IMR-90 (cell line): Measurements from ENCODE around the gene CRYGN. TPM values are rescaled to one million over a fixed set of nuclear protein-coding genes. Genes with fewer than 3 reads are reported as not detected.

Experiments
- ATAC-seq: fragments of 200-7000 bp; cut with Tn5 transposase; 2 replicates; pipeline ENCODE4 v1.9.1; 2020; ENCODE audit warnings: low read depth, mild to moderate bottlenecking, moderate library complexity
- BruUV-seq: library from RNA; stranded (reverse); fragments of 400-500 nt; replicated peaks from 2 replicates; lab custom pipeline; 2021; lab: Mats Ljungman, UMichigan
- CTCF ChIA-PET: fragments of 300-600 bp; formaldehyde crosslinking; extraction: SDS; loops from one replicate; lab custom pipeline; 2021; ENCODE audit warnings: antibody characterized with exemption; lab: Yijun Ruan, JAX
- POLR2A ChIA-PET: fragments of 300-600 bp; sonication (Branson Sonifier 250); formaldehyde crosslinking; loops from one replicate; lab custom pipeline; 2022; ENCODE audit warnings: antibody characterized with exemption; ENCODE audit not compliant: unreplicated experiment; lab: Charles Lee
- DNase-seq: peaks from one replicate; pipeline ENCODE4 v3.0.0; 2013
- H2AFZ ChIP-seq: replicated peaks from 2 replicates; pipeline ENCODE3; 2013; ENCODE audit warnings: low read length, mild to moderate bottlenecking; ENCODE audit not compliant: poor library complexity
- H2AK5ac ChIP-seq: 2 replicates; pipeline ENCODE4 v1.6.1; 2013; ENCODE audit warnings: low read depth, low read length, inconsistent platforms
- H2AK9ac ChIP-seq: replicated peaks from 2 replicates; pipeline ENCODE3; 2013; ENCODE audit warnings: mild to moderate bottlenecking, low read depth, low read length, moderate library complexity; ENCODE audit not compliant: poor library complexity
- H2BK120ac ChIP-seq: 2 replicates; pipeline ENCODE4 v1.6.1; 2013; ENCODE audit warnings: low read depth, low read length, inconsistent platforms
- H2BK15ac ChIP-seq: 3 replicates; pipeline ENCODE4 v1.6.1; 2013; ENCODE audit warnings: low read depth, low read length, inconsistent platforms
- H2BK20ac ChIP-seq: 2 replicates; pipeline ENCODE4 v1.6.1; 2013; ENCODE audit warnings: low read depth, mild to moderate bottlenecking, inconsistent platforms, low read length, moderate library complexity
- H2BK5ac ChIP-seq: 2 replicates; pipeline ENCODE4 v1.6.1; 2013; ENCODE audit warnings: mild to moderate bottlenecking, low read depth, low read length, inconsistent platforms; ENCODE audit not compliant: poor library complexity, severe bottlenecking
- H3K14ac ChIP-seq: replicated peaks from 2 replicates; pipeline ENCODE4 v1.6.1; 2013; ENCODE audit warnings: low read depth, low read length, inconsistent platforms
- H3K18ac ChIP-seq: 2 replicates; pipeline ENCODE4 v1.6.1; 2013; ENCODE audit warnings: low read depth, low read length, control low read depth
- H3K23ac ChIP-seq: 2 replicates; pipeline ENCODE4 v1.6.1; 2013; ENCODE audit warnings: low read depth, low read length, inconsistent platforms
- H3K27ac ChIP-seq: 2 replicates; pipeline ENCODE4 v1.5.1; 2013; ENCODE audit warnings: mild to moderate bottlenecking, control low read depth, low read length; ENCODE audit not compliant: insufficient read depth
- H3K27me3 ChIP-seq: 2 replicates; pipeline ENCODE4 v1.6.1; 2013; ENCODE audit warnings: low read length; ENCODE audit not compliant: control insufficient read depth, insufficient read depth
- H3K36me3 ChIP-seq: 2 replicates; pipeline ENCODE4 v1.6.1; 2013; ENCODE audit warnings: low read length, mixed read lengths; ENCODE audit not compliant: control insufficient read depth, insufficient read depth
- H3K4ac ChIP-seq: 2 replicates; pipeline ENCODE4 v1.6.1; 2013; ENCODE audit warnings: low read depth, low read length, inconsistent platforms
- H3K4me1 ChIP-seq: 2 replicates; pipeline ENCODE4 v1.6.1; 2013; ENCODE audit warnings: low read length, mixed read lengths; ENCODE audit not compliant: control insufficient read depth, insufficient read depth
- H3K4me2 ChIP-seq: 2 replicates; pipeline ENCODE4 v1.6.1; 2013; ENCODE audit warnings: low read depth, mild to moderate bottlenecking, control low read depth, low read length, moderate library complexity
- H3K4me3 ChIP-seq: 2 replicates; pipeline ENCODE4 v1.5.1; 2013; ENCODE audit warnings: low read depth, mild to moderate bottlenecking, control low read depth, low read length, moderate library complexity; ENCODE audit not compliant: insufficient read depth
- H3K56ac ChIP-seq: 2 replicates; pipeline ENCODE4 v1.6.1; 2013; ENCODE audit warnings: low read length, inconsistent platforms; ENCODE audit not compliant: insufficient read depth; ENCODE audit errors: extremely low read depth
- H3K79me1 ChIP-seq, 2 experiments: 2 replicates each; pipeline ENCODE4 v1.6.1; 2013; ENCODE audit warnings: low read length in 2 of 2, inconsistent platforms in 1 of 2, low read depth in 1 of 2
- H3K9ac ChIP-seq: 2 replicates; pipeline ENCODE4 v1.6.1; 2013; ENCODE audit warnings: low read depth, low read length, control low read depth
- H3K9me1 ChIP-seq: 2 replicates; pipeline ENCODE4 v1.6.1; 2013; ENCODE audit warnings: low read length, inconsistent platforms; ENCODE audit not compliant: insufficient read depth
- H3K9me3 ChIP-seq: 2 replicates; pipeline ENCODE4 v1.6.1; 2013; ENCODE audit warnings: low read length; ENCODE audit not compliant: control insufficient read depth, insufficient read depth
- H4K20me1 ChIP-seq: 2 replicates; pipeline ENCODE4 v1.6.1; 2013; ENCODE audit warnings: low read length, inconsistent platforms; ENCODE audit not compliant: insufficient read depth
- H4K5ac ChIP-seq: 2 replicates; pipeline ENCODE4 v1.6.1; 2013; ENCODE audit warnings: mild to moderate bottlenecking, low read depth, low read length, control low read depth
- H4K8ac ChIP-seq, 2 experiments: 2 replicates each; pipeline ENCODE4 v1.6.1; 2013; ENCODE audit warnings: low read depth in 2 of 2, low read length in 2 of 2, control low read depth in 1 of 2, inconsistent platforms in 1 of 2
- H4K91ac ChIP-seq: 2 replicates; pipeline ENCODE4 v1.6.1; 2013; ENCODE audit warnings: low read depth, low read length, inconsistent platforms; ENCODE audit not compliant: insufficient read depth
- BHLHE40 ChIP-seq: fragments of 150-350 bp; IDR thresholded peaks from 2 replicates; pipeline ENCODE4 v1.6.1; 2016; ENCODE audit warnings: mild to moderate bottlenecking, low read depth, low read length
- CEBPB ChIP-seq: IDR thresholded peaks from 2 replicates; pipeline ENCODE4 v1.6.1; 2012; ENCODE audit warnings: low read depth, low read length, improper control_type of control experiment
- CHD1 ChIP-seq: IDR thresholded peaks from 2 replicates; pipeline ENCODE4 v1.6.1; 2012; ENCODE audit warnings: low read depth, low read length, improper control_type of control experiment
- CTCF ChIP-seq: conservative IDR thresholded peaks from 2 replicates; pipeline ENCODE4 v1.5.1; 2012; ENCODE audit warnings: mild to moderate bottlenecking, low read depth, low read length, improper control_type of control experiment
- ELK1 ChIP-seq: fragments of 150-350 bp; IDR thresholded peaks from 2 replicates; pipeline ENCODE4 v1.6.1; 2016; ENCODE audit warnings: low read depth, mild to moderate bottlenecking, low read length, moderate library complexity, borderline replicate concordance
- FOS ChIP-seq: fragments of 150-350 bp; IDR thresholded peaks from 2 replicates; pipeline ENCODE4 v1.6.1; 2016; ENCODE audit warnings: low read depth, low read length
- MAFK ChIP-seq: IDR thresholded peaks from 2 replicates; pipeline ENCODE4 v1.6.1; 2012; ENCODE audit warnings: low read depth, low read length, improper control_type of control experiment
- MAZ ChIP-seq: IDR thresholded peaks from 2 replicates; pipeline ENCODE4 v1.6.1; 2012; ENCODE audit warnings: low read depth, mild to moderate bottlenecking, low read length, improper control_type of control experiment, moderate library complexity, borderline replicate concordance
- MXI1 ChIP-seq: IDR thresholded peaks from 2 replicates; pipeline ENCODE4 v1.6.1; 2012; ENCODE audit warnings: low read depth, mild to moderate bottlenecking, low read length, moderate library complexity, borderline replicate concordance
- NFE2L2 ChIP-seq: fragments of 150-350 bp; IDR thresholded peaks from 2 replicates; pipeline ENCODE4 v1.6.1; 2016; ENCODE audit warnings: low read depth, mild to moderate bottlenecking, low read length
- POLR2A ChIP-seq: IDR thresholded peaks from 2 replicates; pipeline ENCODE4 v1.6.1; 2012; ENCODE audit warnings: mild to moderate bottlenecking, low read depth, low read length
- RAD21 ChIP-seq: IDR thresholded peaks from 2 replicates; pipeline ENCODE4 v1.6.1; 2012; ENCODE audit warnings: low read length, improper control_type of control experiment
- RCOR1 ChIP-seq: IDR thresholded peaks from 2 replicates; pipeline ENCODE4 v1.6.1; 2012; ENCODE audit warnings: mild to moderate bottlenecking, low read length, improper control_type of control experiment; ENCODE audit not compliant: insufficient replicate concordance
- RFX5 ChIP-seq: IDR thresholded peaks from 2 replicates; pipeline ENCODE4 v1.8.0; 2012; ENCODE audit warnings: low read depth, mild to moderate bottlenecking, low read length, moderate library complexity
- SMC3 ChIP-seq: fragments of 150-350 bp; IDR thresholded peaks from 2 replicates; pipeline ENCODE4 v1.6.1; 2016; ENCODE audit warnings: low read depth, mild to moderate bottlenecking, antibody characterized with exemption, low read length, moderate library complexity
- USF2 ChIP-seq: fragments of 150-350 bp; IDR thresholded peaks from 2 replicates; pipeline ENCODE4 v1.6.1; 2017; ENCODE audit warnings: mild to moderate bottlenecking, antibody characterized with exemption, low read length, low read depth
- WGBS, 2 experiments: methylation state at CpG; one replicate each; pipeline versions ENCODE4 v1.1.5 to v1.1.7; 2013; ENCODE audit warnings: missing lambda C conversion rate in 2 of 2; ENCODE audit not compliant: insufficient read length in 1 of 2; ENCODE audit errors: extremely low coverage in 2 of 2; 5-methylcytosine and 5-hydroxymethylcytosine counted together
- dilution Hi-C: fragments of 300-500 bp; cut with HindIII; formaldehyde crosslinking; loops from one replicate; pipeline ENCODE4 v1.14.3; 2018; ENCODE audit warnings: low sequenced_read_pairs; ENCODE audit not compliant: unreplicated experiment
- in situ Hi-C: fragments of 300-500 bp; cut with MboI; formaldehyde crosslinking; loops from 3 replicates; pipeline ENCODE4 v1.14.3; 2019; ENCODE audit warnings: low sequenced_read_pairs, inconsistent platforms, mixed read lengths
- intact Hi-C: fragments of 100-400 bp; cut with micrococcal nuclease; formaldehyde crosslinking; loops from 2 replicates; pipeline ENCODE4 v1.10.0; 2022
- polyA plus RNA-seq, 3 experiments: library from polyadenylated mRNA; depleted of rRNA; stranded (reverse); fragments of >200 nt; gene quantifications; 2 replicates each; pipeline ENCODE4 v1.2.3, GENCODE V29; 2012; ENCODE audit warnings: low replicate concordance in 1 of 3
- total RNA-seq: library from RNA; depleted of rRNA; stranded (reverse); fragments of >200 nt; gene quantifications from 2 replicates; pipeline ENCODE4 v1.2.3, GENCODE V29; 2012

CRYGN gene
- total and polyA plus RNA-seq, 2 of the 4 experiments (the other 2 are of a cell fraction): not detected

GRCh38 chr7:151383638-151384351 lies 56.1 kb downstream of the CRYGN start:
- Histone ChIP-seq H3K36me3 (no peaks in the 10 kb centered on the region; the same call in 1 of the 2 replicates), H3K4me2 (no peak overlapping the region), H2BK120ac (no peak overlapping the region), H4K8ac (no peak overlapping the region), H3K18ac (no peak overlapping the region), H2AFZ (no peak overlapping the region), H2BK20ac (no peak overlapping the region), H2BK5ac (no peak overlapping the region), H2AK5ac (no peak overlapping the region), H3K4ac (no peak overlapping the region), H2AK9ac (no peak overlapping the region), H3K14ac (no peak overlapping the region), H2BK15ac (no peak overlapping the region), H3K23ac (no peak overlapping the region), H3K27me3 (peaks cover 48% of the 10 kb centered on the region), H3K56ac (no peak overlapping the region), H3K9me3 (peaks cover 6% of the 10 kb centered on the region), H4K91ac (no peak overlapping the region), H3K4me3 (no peak overlapping the region), H3K27ac (no peak overlapping the region), H3K79me1 (no peaks in the 10 kb centered on the region), H4K20me1 (no peaks in the 10 kb centered on the region), H4K5ac (no peak overlapping the region), H3K9me1 (no peaks in the 10 kb centered on the region), H3K4me1 (no peaks in the 10 kb centered on the region), H3K9ac (no peak overlapping the region)
- DNase-seq (no peak), ATAC-seq (no peak)
- in situ Hi-C loops (no loop called here), intact Hi-C loops (no loop called here), dilution Hi-C loops (no loop called here)
- POLR2A ChIA-PET: no interaction called here
- no peak for TF ChIP-seq FOS
- TF ChIP-seq NFE2L2: no peak
- TF ChIP-seq ELK1: no peak
- no peak for TF ChIP-seq POLR2A
- TF ChIP-seq RAD21: no peak
- TF ChIP-seq SMC3: no peak
- no peak for TF ChIP-seq USF2
- no peak for TF ChIP-seq CHD1
- no peak for TF ChIP-seq MAFK
- no peak for TF ChIP-seq RFX5
- no peak for TF ChIP-seq BHLHE40
- TF ChIP-seq RCOR1: no peak
- TF ChIP-seq CTCF: no peak
- TF ChIP-seq CEBPB: no peak
- no peak for TF ChIP-seq MAZ
- no peak for TF ChIP-seq MXI1
- WGBS, 2 experiments: 75% methylated on average over 7 of the region's 15 CpGs; no CpG with 5 or more reads in 1 of the 2 experiments
- BruUV-seq: no TSS peak
- CTCF ChIA-PET: interaction anchor here (0.6 to 0.9 kb wide), 2 partner anchors 15 to 84 kb away, joined by 4 read pairs; no protein-coding TSS in a partner anchor
